Vagina (tissue), 2 donors: Measurements from ENCODE around the gene FAM83B. TPM values are rescaled to one million over a fixed set of nuclear protein-coding genes. Genes with fewer than 3 reads are reported as not detected.

Experiments used
- DNase-seq, 2 donors: peaks; one replicate each; pipeline ENCODE4 v3.0.0-alpha.2; 2017; ENCODE audit errors: extremely low spot score in 2 of 2
- H3K27ac ChIP-seq: fragments of 200-600 bp; sonication (generic); one replicate; pipeline ENCODE4 v1.5.1; 2019
- H3K27me3 ChIP-seq: fragments of 200-600 bp; sonication (generic); one replicate; pipeline ENCODE4 v1.5.1; 2019
- H3K36me3 ChIP-seq, 2 donors: fragments of 200-600 bp; sonication (generic); one replicate each; pipeline ENCODE4 v1.5.1; 2017 to 2019
- H3K4me1 ChIP-seq: fragments of 200-600 bp; sonication (generic); one replicate; pipeline ENCODE4 v1.5.1; 2019
- H3K4me3 ChIP-seq, 2 donors: fragments of 200-600 bp; sonication (generic); 1 replicate in 1 of 2; 2 replicates in 1 of 2; pipeline ENCODE4 v1.5.1; 2016 to 2019
- H3K9me3 ChIP-seq: fragments of 200-600 bp; sonication (generic); one replicate; pipeline ENCODE4 v1.5.1; 2019
- CTCF ChIP-seq, 3 experiments: fragments of 450-650 bp in 2 of 3; fragments of 200-600 bp in 1 of 3; sonication (generic) in 1 of 3; IDR thresholded peaks; one replicate each; pipeline ENCODE4 v1.5.1; 2017 to 2019; ENCODE audit warnings: antibody characterized with exemption in 3 of 3, mild to moderate bottlenecking in 2 of 3, moderate library complexity in 2 of 3
- POLR2A ChIP-seq, 2 donors: fragments of 450-650 bp; IDR thresholded peaks; one replicate each; pipeline ENCODE4 v1.6.1; 2017; ENCODE audit warnings: antibody characterized with exemption in 2 of 2, mild to moderate bottlenecking in 2 of 2, moderate library complexity in 2 of 2
- POLR2AphosphoS5 ChIP-seq, 2 donors: sonication (generic); formaldehyde crosslinking; IDR thresholded peaks; one replicate each; pipeline ENCODE4 v1.9.0; 2017; ENCODE audit warnings: antibody characterized with exemption in 2 of 2, mild to moderate bottlenecking in 2 of 2, low read depth in 1 of 2; ENCODE audit not compliant: insufficient read depth in 1 of 2
- intact Hi-C: fragments of 100-400 bp; cut with DNase I; formaldehyde crosslinking; loops from one replicate; pipeline ENCODE4 v1.15.1; 2023
- total RNA-seq: library from RNA; depleted of rRNA; stranded (reverse); fragments of >200 nt; gene quantifications from one replicate; pipeline ENCODE4 v1.2.3, GENCODE V29; 2016

The FAM83B gene
- total RNA-seq, 1 donor from 2014 or later: 35.8 TPM

- H3K36me3 ChIP-seq: no peaks in the 10 kb centered on the region
- DNase-seq: no peak
- peak overlapping the region; percentile 72 for H3K27ac ChIP-seq
- TF ChIP-seq CTCF (IDR thresholded peaks at IDR 0.05) (no peak), POLR2AphosphoS5 (IDR thresholded peaks at IDR 0.05; ENCODE audit: insufficient read depth in 1 of 2, low read depth in 1 of 2) (peak in 1 of 2 donors; percentile 1), POLR2A (IDR thresholded peaks at IDR 0.05) (no peak)
- intact Hi-C loops: no loop called here
- peak overlapping the region; percentile 20 to 54 for H3K4me3 ChIP-seq
- no peaks in the 10 kb centered on the region for H3K27me3 ChIP-seq
- no peaks in the 10 kb centered on the region for H3K9me3 ChIP-seq
- H3K4me1 ChIP-seq: peaks cover 14% of the 10 kb centered on the region
Observed at GRCh38 chr6:54846857-54847674, 495 bp downstream of the FAM83B start.

GRCh38 chr6:54847799-54848597 lies 1.4 kb downstream of the FAM83B start:
- peak overlapping the region; percentile 72 for H3K27ac ChIP-seq
- no peak for DNase-seq
- peaks cover 14% of the 10 kb centered on the region for H3K4me1 ChIP-seq
- TF ChIP-seq POLR2A (IDR thresholded peaks at IDR 0.05) (no peak), CTCF (IDR thresholded peaks at IDR 0.05) (no peak), POLR2AphosphoS5 (IDR thresholded peaks at IDR 0.05; ENCODE audit: insufficient read depth in 1 of 2, low read depth in 1 of 2) (no peak)
- no peaks in the 10 kb centered on the region for H3K27me3 ChIP-seq
- H3K4me3 ChIP-seq: peak overlapping the region in 1 of 2 donors; percentile 54
- intact Hi-C loops: no loop called here
- H3K36me3 ChIP-seq: no peaks in the 10 kb centered on the region
- H3K9me3 ChIP-seq: no peaks in the 10 kb centered on the region

- Histone ChIP-seq H3K36me3 (no peaks in the 10 kb centered on the region), H3K27ac (no peak overlapping the region), H3K4me1 (peaks cover 14% of the 10 kb centered on the region), H3K9me3 (no peaks in the 10 kb centered on the region), H3K27me3 (no peaks in the 10 kb centered on the region), H3K4me3 (no peak overlapping the region)
- DNase-seq: no peak
- TF ChIP-seq CTCF (IDR thresholded peaks at IDR 0.05): no peak
- TF ChIP-seq POLR2AphosphoS5 (IDR thresholded peaks at IDR 0.05; ENCODE audit: insufficient read depth in 1 of 2, low read depth in 1 of 2): no peak
- TF ChIP-seq POLR2A (IDR thresholded peaks at IDR 0.05): no peak
- intact Hi-C loops: no loop called here
Observed at GRCh38 chr6:54850114-54850513, 3.5 kb downstream of the FAM83B start.

- Histone ChIP-seq H3K36me3 (no peaks in the 10 kb centered on the region), H3K4me3 (no peak overlapping the region), H3K27me3 (no peaks in the 10 kb centered on the region), H3K9me3 (no peaks in the 10 kb centered on the region), H3K4me1 (no peaks in the 10 kb centered on the region), H3K27ac (no peak overlapping the region)
- no peak for DNase-seq
- no peak for TF ChIP-seq POLR2A (IDR thresholded peaks at IDR 0.05)
- no peak for TF ChIP-seq CTCF (IDR thresholded peaks at IDR 0.05)
- TF ChIP-seq POLR2AphosphoS5 (IDR thresholded peaks at IDR 0.05; ENCODE audit: insufficient read depth in 1 of 2, low read depth in 1 of 2): no peak
- intact Hi-C loops: no loop called here
Observed at GRCh38 chr6:54856129-54856528, 9.6 kb downstream of the FAM83B start.
